Endodermal cell (in vitro differentiated cells): Measurements from ENCODE around the gene KCNN1. TPM values are rescaled to one million over a fixed set of nuclear protein-coding genes. Genes with fewer than 3 reads are reported as not detected.
"Not testable (repeated sequence)": the region's sequence is repeated elsewhere in the genome, so short reads cannot be mapped to it uniquely, and the experiment has no call there.

Experiments used
- DNase-seq: peaks from one replicate; pipeline ENCODE4 v3.0.0-alpha.2; 2017
- H3K27ac ChIP-seq: 2 replicates; pipeline ENCODE4 v1.5.1; 2013; ENCODE audit warnings: mild to moderate bottlenecking, low read depth, low read length, moderate library complexity
- H3K27me3 ChIP-seq: 2 replicates; pipeline ENCODE4 v1.6.1; 2013; ENCODE audit warnings: mild to moderate bottlenecking, low read length, moderate library complexity; ENCODE audit not compliant: insufficient read depth, control insufficient read depth, poor library complexity, severe bottlenecking
- H3K36me3 ChIP-seq: 2 replicates; pipeline ENCODE4 v1.7.0; 2013; ENCODE audit warnings: mild to moderate bottlenecking, low read length, moderate library complexity; ENCODE audit not compliant: control insufficient read depth, insufficient read depth
- H3K4me1 ChIP-seq: one replicate; pipeline ENCODE4 v1.7.0; 2013; ENCODE audit warnings: low read length; ENCODE audit not compliant: control insufficient read depth, insufficient read depth
- H3K4me3 ChIP-seq: 2 replicates; pipeline ENCODE4 v1.5.1; 2013; ENCODE audit warnings: mild to moderate bottlenecking, low read length, moderate library complexity
- H3K9ac ChIP-seq: 2 replicates; pipeline ENCODE4 v1.6.1; 2013; ENCODE audit warnings: mild to moderate bottlenecking, low read length, moderate library complexity; ENCODE audit not compliant: poor library complexity, severe bottlenecking; ENCODE audit errors: extremely low read depth
- H3K9me3 ChIP-seq: 2 replicates; pipeline ENCODE4 v1.6.1; 2013; ENCODE audit warnings: mild to moderate bottlenecking, low read length, moderate library complexity; ENCODE audit not compliant: control insufficient read depth
- H3K27ac Mint-ChIP-seq: 2 replicates; pipeline ENCODE4 v1.8.0; 2020; ENCODE audit warnings: mixed read lengths
- H3K27me3 Mint-ChIP-seq: 2 replicates; pipeline ENCODE4 v1.8.0; 2021; ENCODE audit warnings: mild to moderate bottlenecking, mixed read lengths; ENCODE audit not compliant: insufficient read depth
- H3K36me3 Mint-ChIP-seq: 2 replicates; pipeline ENCODE4 v1.8.0; 2020; ENCODE audit warnings: low read depth, mixed read lengths
- H3K4me1 Mint-ChIP-seq: 2 replicates; pipeline ENCODE4 v1.8.0; 2020; ENCODE audit warnings: mixed read lengths
- H3K4me3 Mint-ChIP-seq: 2 replicates; pipeline ENCODE4 v1.8.0; 2020; ENCODE audit warnings: mild to moderate bottlenecking, moderate library complexity, mixed read lengths
- H3K9me3 Mint-ChIP-seq: 2 replicates; pipeline ENCODE4 v1.8.0; 2020; ENCODE audit warnings: mild to moderate bottlenecking, mixed read lengths
- CTCF ChIP-seq: fragments of 200-600 bp; sonication (generic); conservative IDR thresholded peaks from 2 replicates; pipeline ENCODE4 v1.5.0; 2021; ENCODE audit warnings: antibody characterized with exemption, mild to moderate bottlenecking
- WGBS, 2 experiments: methylation state at CpG; one replicate each; pipeline versions ENCODE4 v1.1.5 to v1.1.7; 2013; ENCODE audit warnings: missing lambda C conversion rate in 2 of 2, mixed read lengths in 1 of 2; ENCODE audit not compliant: insufficient coverage in 1 of 2, insufficient read length in 1 of 2; 5-methylcytosine and 5-hydroxymethylcytosine counted together
- total RNA-seq, 2 donors: library from RNA; stranded (reverse); fragmentation: NEBNext Ultra II Directional in 1 of 2; extraction: Animal tissue kit (Norgen Biotek cat#: 25700) in 1 of 2; gene quantifications; 2 replicates in 1 of 2; 3 replicates in 1 of 2; pipeline ENCODE4 v1.2.1, GENCODE V29; 2021

KCNN1 gene
- total RNA-seq, 2 donors from 2014 or later, result 5.8 to 8.2 TPM

GRCh38 chr19:17981611-17982010 is 14.7 kb downstream of the KCNN1 start:
- no peaks in the 10 kb centered on the region for H3K4me1 ChIP-seq
- Mint-ChIP-seq H3K4me3 (no peak overlapping the region), H3K27ac (no peak overlapping the region), H3K27me3 (no peaks in the 10 kb centered on the region), H3K9me3 (no peaks in the 10 kb centered on the region), H3K36me3 (peaks cover 2% of the 10 kb centered on the region), H3K4me1 (no peaks in the 10 kb centered on the region)
- H3K36me3 ChIP-seq, result no peaks in the 10 kb centered on the region
- WGBS, 2 experiments, result 96 to 97% methylated on average over 37 to 38 of the region's 38 CpGs
- no peak for DNase-seq
- no peaks in the 10 kb centered on the region for H3K27me3 ChIP-seq
- H3K4me3 ChIP-seq, result no peak overlapping the region
- H3K9ac ChIP-seq, result no peak overlapping the region
- no peak overlapping the region for H3K27ac ChIP-seq
- H3K9me3 ChIP-seq, result no peaks in the 10 kb centered on the region
- TF ChIP-seq CTCF, result no peak

GRCh38 chr19:17982430-17982829 is 15.5 kb downstream of the KCNN1 start:
- Mint-ChIP-seq H3K27me3 (no peaks in the 10 kb centered on the region), H3K36me3 (peaks cover 2% of the 10 kb centered on the region)

GRCh38 chr19:17985037-17985818 is 18.3 kb downstream of the KCNN1 start:
- no peaks in the 10 kb centered on the region for H3K27me3 ChIP-seq
- Mint-ChIP-seq H3K27ac (no peak overlapping the region), H3K4me3 (no peak overlapping the region), H3K36me3 (peaks cover 4% of the 10 kb centered on the region), H3K4me1 (no peaks in the 10 kb centered on the region), H3K27me3 (no peaks in the 10 kb centered on the region), H3K9me3 (no peaks in the 10 kb centered on the region)
- no peak overlapping the region for H3K27ac ChIP-seq
- no peak for DNase-seq
- no peaks in the 10 kb centered on the region for H3K9me3 ChIP-seq
- no peak overlapping the region for H3K4me3 ChIP-seq
- 91 to 92% methylated on average over 6 to 17 of the region's 17 CpGs for WGBS, 2 experiments
- H3K36me3 ChIP-seq, result no peaks in the 10 kb centered on the region
- no peak overlapping the region for H3K9ac ChIP-seq
- H3K4me1 ChIP-seq, result no peaks in the 10 kb centered on the region
- TF ChIP-seq CTCF, result no peak

More at GRCh38 chr19:17982430-17982829, 15.5 kb downstream of the KCNN1 start:
- H3K27ac ChIP-seq, result no peak overlapping the region
- WGBS, 2 experiments, result 85 to 94% methylated on average over 6 to 22 of the region's 22 CpGs
- no peak for DNase-seq
- no peaks in the 10 kb centered on the region for H3K27me3 ChIP-seq
- no peak overlapping the region for H3K9ac ChIP-seq
- Mint-ChIP-seq H3K27ac (no peak overlapping the region), H3K4me1 (no peaks in the 10 kb centered on the region), H3K9me3 (no peaks in the 10 kb centered on the region), H3K4me3 (no peak overlapping the region)
- H3K9me3 ChIP-seq, result no peaks in the 10 kb centered on the region
- no peak for TF ChIP-seq CTCF
- no peak overlapping the region for H3K4me3 ChIP-seq
- no peaks in the 10 kb centered on the region for H3K36me3 ChIP-seq
- no peaks in the 10 kb centered on the region for H3K4me1 ChIP-seq

GRCh38 chr19:17986569-17986968 is 19.7 kb downstream of the KCNN1 start:
- H3K27ac ChIP-seq, H3K27me3 Mint-ChIP-seq, H3K4me1 Mint-ChIP-seq, H3K27me3 ChIP-seq, H3K27ac Mint-ChIP-seq, H3K9ac ChIP-seq, H3K36me3 Mint-ChIP-seq, H3K4me3 ChIP-seq, DNase-seq, H3K4me3 Mint-ChIP-seq, H3K4me1 ChIP-seq, H3K9me3 ChIP-seq, H3K9me3 Mint-ChIP-seq, H3K36me3 ChIP-seq: not testable (repeated sequence)
- WGBS, 2 experiments, result 96 to 97% methylated on average over 6 to 8 of the region's 8 CpGs
